ENCODE results near the gene NEK2. TPM values are rescaled to one million over a fixed set of nuclear protein-coding genes. Genes with fewer than 3 reads are reported as not detected.

NEK2 gene
- total and polyA plus RNA-seq, 2 of the 13 experiments (the other 11 are each of a cell fraction or from before 2014, with no cell fraction given), result 10.9 to 40.8 TPM

GRCh38 chr1:211667065-211667617 is 8.3 kb downstream of the NEK2 start (continued):
- TF ChIP-seq ZNF224 (CRISPR knock-in tag; IDR thresholded peaks at IDR 0.05) (no peak), SIX1 (CRISPR knock-in tag; IDR thresholded peaks at IDR 0.05; ENCODE audit: borderline replicate concordance) (peak; percentile 81; the same call in 1 of the 2 replicates), XBP1 (CRISPR knock-in tag; IDR thresholded peaks at IDR 0.05) (no peak), TCF7L2 (IDR thresholded peaks at IDR 0.05; ENCODE audit: low read depth, low read length) (peak; percentile 71), ZNF501 (CRISPR knock-in tag; IDR thresholded peaks at IDR 0.05) (no peak), ZNF543 (CRISPR knock-in tag; IDR thresholded peaks at IDR 0.05) (no peak), HNF1A (IDR thresholded peaks at IDR 0.05; ENCODE audit: low read depth) (peak; percentile 82), HNF1A (CRISPR knock-in tag; IDR thresholded peaks at IDR 0.05; ENCODE audit: borderline replicate concordance) (peak; percentile 89; the same call in 1 of the 2 replicates), ZNF136 (CRISPR knock-in tag; IDR thresholded peaks at IDR 0.05; ENCODE audit: low read depth) (no peak), GABPA (IDR thresholded peaks at IDR 0.05; ENCODE audit: low read depth, low read length) (no peak), GABPA (CRISPR knock-in tag; IDR thresholded peaks at IDR 0.05; ENCODE audit: low read depth) (peak; percentile 24; the same call in 1 of the 2 replicates), KMT2B (CRISPR knock-in tag; IDR thresholded peaks at IDR 0.05) (peak; percentile 38; the same call in 1 of the 2 replicates), ZNF276 (CRISPR knock-in tag; IDR thresholded peaks at IDR 0.05; ENCODE audit: low read depth) (no peak), RXRA (CRISPR knock-in tag; IDR thresholded peaks at IDR 0.05) (no peak), SNAI1 (CRISPR knock-in tag; IDR thresholded peaks at IDR 0.05; ENCODE audit: borderline replicate concordance) (no peak), THYN1 (CRISPR knock-in tag; IDR thresholded peaks at IDR 0.05; ENCODE audit: borderline replicate concordance, low read depth) (no peak), ZNF747 (CRISPR knock-in tag; IDR thresholded peaks at IDR 0.05; ENCODE audit: borderline replicate concordance) (peak; percentile 62; the same call in 1 of the 2 replicates), DMAP1 (CRISPR knock-in tag; IDR thresholded peaks at IDR 0.05) (0 out of 2 replicates have a peak, but pooled peaks have one; percentile 27), MAFF (IDR thresholded peaks at IDR 0.05; ENCODE audit: low read depth, low read length) (no peak), ZNF24 (IDR thresholded peaks at IDR 0.05) (no peak), RARA (CRISPR knock-in tag; IDR thresholded peaks at IDR 0.05) (peak; percentile 79), PHF5A (CRISPR knock-in tag; IDR thresholded peaks at IDR 0.05; ENCODE audit: low read depth, unreplicated experiment) (peak; percentile 89), ZFP41 (CRISPR knock-in tag; IDR thresholded peaks at IDR 0.05; ENCODE audit: borderline replicate concordance) (no peak), FOSL1 (CRISPR knock-in tag; IDR thresholded peaks at IDR 0.05; ENCODE audit: borderline replicate concordance) (peak; percentile 53; the same call in 1 of the 2 replicates), SIN3A (IDR thresholded peaks at IDR 0.05; ENCODE audit: borderline replicate concordance, low read depth, low read length) (no peak), POLR2G (IDR thresholded peaks at IDR 0.05; ENCODE audit: low read depth, low read length) (no peak), ZNF260 (CRISPR knock-in tag; IDR thresholded peaks at IDR 0.05; ENCODE audit: borderline replicate concordance, low read depth) (no peak), STAG1 (CRISPR knock-in tag; IDR thresholded peaks at IDR 0.05) (0 out of 2 replicates have a peak, but pooled peaks have one; percentile 14)

Measured in HepG2 (cell line).